Activated gamma-delta T cell (primary cell): ENCODE results near the gene TRIM44.

Experiments
- DNase-seq: peaks from one replicate; lab custom pipeline; 2025; lab: John Stamatoyannopoulos, UW

The TRIM44 gene

DNA sequence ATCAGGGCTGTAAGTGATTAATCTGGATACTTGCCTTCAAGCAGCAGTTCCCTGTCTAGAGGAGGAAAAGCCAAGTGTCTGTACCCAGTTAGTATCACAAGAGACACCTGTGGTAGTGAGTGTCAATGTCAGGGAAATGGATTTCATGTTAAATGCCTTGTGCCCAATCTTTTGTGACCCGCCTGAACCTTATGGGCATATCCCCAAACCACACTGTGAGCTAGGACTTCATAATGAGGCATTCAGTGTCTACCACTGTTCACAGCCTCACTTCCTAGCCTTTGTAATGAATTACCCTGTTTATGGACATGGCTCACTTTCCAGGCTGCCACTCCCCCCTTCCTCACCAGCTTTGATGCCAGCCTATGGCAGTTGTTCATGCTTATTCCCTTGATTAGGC lies 125.1 kb downstream of the TRIM44 start:
- DNase-seq, result no peak

DNA sequence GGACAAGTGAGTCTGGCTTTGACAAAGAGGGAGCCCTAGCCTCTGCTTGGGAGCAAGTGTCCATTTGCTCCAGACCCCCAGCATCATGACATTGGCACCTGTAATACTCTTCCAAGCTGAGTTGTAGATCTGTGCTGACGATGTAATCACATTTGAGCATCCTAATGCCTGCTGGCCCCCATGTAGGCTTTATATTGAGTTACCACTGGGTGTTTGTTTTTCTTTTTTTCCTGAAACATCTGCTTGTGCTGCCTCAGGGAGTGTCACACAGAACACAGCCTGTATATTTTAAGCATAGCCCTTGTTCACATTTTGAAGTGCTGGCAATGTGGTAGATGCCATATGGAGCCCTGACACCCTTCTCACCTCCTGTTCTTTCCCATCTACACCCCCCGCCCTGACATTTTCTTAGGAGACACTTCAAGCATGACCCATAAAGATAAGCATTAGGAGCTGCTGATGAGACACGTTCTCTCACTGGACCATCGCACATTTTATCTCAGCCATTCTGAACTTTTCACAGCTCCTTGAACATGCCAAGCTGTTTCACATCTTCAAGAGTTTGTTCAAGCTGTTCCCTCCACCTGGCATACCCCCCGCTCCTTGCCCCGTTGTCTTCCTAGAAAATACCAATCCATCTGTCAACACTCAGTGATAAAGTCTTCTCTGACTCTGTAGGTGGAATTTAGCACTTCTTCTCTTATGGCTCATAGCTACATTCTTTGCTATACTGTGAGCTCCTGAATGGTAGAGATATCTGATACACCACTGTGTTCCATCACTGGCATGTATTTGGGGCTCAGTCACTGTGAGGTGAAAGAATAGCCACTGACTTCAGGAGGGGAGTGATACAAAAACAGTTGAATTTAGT lies 128.7 kb downstream of the TRIM44 start:
- DNase-seq, result no peak

DNA sequence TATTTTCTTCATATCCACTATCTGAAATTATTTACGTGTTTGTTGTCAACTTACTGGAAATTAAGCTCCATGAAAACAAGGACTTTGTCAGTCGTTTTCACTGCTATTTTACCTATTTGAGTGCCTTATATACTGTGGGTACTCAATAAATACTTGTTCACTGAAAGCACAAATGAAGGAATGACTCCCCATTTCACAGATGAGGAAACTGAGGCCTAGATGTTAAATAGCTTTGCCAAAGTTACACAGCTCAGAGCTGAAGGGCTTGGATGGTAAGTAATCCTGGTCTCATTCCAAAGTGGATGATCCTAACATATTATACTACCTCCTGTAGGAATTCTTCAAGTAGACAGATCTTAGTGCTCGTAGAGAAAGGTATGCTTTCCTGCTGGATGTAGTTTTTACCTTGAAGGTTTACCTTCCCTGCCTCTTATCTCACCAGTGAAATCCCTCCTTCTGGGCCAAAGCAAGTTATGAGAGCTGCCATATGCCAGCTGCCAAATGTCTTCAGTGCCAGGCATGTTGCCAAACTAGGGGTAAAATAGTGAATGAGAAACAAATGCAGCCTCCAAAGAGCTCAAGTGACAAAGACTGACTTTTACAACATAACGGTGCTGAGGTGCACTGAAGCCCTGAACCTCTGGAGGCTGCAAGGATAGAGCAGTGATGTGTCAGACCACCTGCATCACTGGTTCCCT lies 129.7 kb downstream of the TRIM44 start:
- no peak for DNase-seq

DNA sequence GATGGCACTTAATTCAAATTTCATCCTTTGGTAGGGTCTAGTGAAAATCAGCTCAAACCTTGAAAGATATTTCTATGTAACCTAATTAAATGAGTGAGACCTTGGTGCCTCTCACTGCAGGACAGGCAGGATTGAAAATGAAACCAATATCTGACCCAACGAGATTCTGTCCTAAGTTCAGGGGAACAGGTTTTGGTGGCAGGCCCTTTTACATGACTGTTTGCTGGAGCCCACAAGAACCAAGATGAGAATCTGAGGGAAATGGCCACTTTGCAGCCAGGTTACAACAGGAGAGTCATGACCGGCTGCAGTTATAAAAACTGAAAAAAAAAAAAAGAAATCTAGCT lies 130.2 kb downstream of the TRIM44 start:
- no peak for DNase-seq

GRCh38 chr11:35794333-35794732 lies 131.8 kb downstream of the TRIM44 start:
- no peak for DNase-seq

GRCh38 chr11:35794850-35795249 lies 132.3 kb downstream of the TRIM44 start:
- no peak for DNase-seq

- no peak for DNase-seq
These were observed 134.0 kb downstream of the TRIM44 start for GRCh38 chr11:35796562-35796961.

DNA sequence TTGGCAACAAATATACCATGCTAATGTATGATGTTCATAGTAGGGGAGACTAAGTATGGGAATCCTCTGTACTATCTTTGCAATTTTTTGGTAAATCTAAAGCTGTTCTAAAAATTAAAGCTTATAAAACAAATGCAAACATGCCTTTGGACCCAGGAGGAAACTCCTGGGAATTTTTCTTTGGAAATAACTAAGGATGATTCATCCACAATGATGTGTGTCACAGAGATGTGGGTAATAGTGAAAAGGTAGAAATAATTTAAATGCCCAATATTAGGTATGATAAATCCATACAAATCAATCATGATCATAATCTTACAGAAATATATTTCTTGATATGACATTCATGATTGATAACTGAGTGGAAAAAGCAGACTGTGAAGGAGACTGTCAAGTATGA lies 135.8 kb downstream of the TRIM44 start:
- no peak for DNase-seq

DNA sequence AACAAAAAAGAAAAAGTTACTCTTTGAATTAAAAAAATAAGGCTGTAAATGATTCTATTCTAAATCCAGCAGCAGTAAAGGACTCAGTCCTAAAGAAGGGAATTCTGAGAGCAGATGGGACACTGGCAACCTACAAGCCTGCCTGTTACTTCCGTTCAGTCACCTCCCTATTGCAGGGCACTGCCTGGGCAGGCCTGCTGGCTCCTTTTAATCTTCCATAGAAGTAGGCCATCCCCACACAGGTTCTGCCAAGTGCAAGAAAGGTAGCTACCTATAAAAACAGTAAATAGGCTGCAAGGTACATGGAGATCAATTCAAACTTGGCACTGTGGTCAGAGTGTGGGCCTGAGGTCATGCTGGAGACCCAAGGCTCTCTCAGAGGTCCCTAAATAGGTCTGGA lies 136.4 kb downstream of the TRIM44 start:
- DNase-seq, result no peak

DNA sequence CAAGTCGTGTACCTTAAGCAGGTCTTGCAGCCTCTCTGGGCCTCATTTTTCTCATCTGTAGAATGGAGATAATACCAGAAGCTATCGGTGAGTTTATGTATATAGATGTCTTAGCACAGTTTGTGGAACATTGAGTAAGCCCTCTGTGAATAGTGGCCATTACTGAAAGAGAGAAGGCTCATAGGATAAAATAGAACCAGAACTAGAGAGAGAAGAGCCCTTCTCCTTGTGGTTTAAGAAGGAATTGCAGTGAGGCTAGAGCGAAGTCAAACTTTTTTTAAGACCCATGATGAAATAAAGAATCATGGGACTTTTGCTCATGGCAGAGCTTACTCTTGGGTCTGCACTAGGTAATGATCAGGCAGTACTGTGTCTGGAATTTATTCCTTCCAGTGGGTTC lies 137.1 kb downstream of the TRIM44 start:
- DNase-seq, result no peak

DNA sequence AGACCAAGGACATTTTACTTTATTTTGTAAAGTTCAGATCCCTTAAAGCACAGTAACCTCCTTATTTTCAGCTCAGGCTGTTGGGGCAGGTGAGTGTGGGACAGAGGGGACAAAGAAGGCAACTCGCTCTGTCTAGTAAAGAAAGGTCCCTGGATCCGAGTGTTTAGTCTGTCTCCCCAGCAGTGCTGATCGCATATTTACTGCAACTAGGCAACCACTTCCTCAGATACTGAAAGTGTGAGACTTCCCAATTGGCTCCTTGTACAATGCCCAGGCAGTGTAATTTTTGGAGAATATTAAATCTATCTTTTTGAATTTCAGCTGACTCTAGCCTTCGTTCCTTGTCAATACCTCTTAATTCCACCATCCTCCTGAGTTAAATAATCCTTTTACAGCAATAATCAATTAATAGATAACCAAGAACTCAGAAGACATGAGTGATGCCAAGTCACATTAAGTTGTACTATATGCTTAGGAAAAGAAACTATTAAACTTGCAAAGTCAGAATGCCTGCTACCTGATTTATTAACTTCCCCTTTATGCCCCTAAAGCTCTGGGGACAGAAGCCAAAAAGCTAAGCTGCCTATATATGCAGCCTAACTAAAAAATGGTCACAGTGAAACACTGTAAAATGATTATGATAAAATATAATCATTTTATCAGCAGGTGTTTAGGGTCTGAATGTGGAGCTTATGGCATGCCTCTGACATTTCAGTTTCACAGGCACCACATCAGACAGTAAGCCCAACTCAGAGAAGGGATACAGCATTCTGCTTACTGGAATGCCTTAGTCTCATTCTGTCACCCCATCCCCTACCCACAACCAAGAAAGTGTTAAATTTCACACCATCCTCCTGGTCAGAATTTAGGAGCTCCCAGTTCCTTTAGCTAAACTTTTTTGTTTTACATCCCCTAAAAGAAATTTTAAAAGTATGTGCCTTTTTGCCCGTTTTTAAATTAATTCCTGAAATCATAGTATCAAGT lies 138.7 kb downstream of the TRIM44 start:
- DNase-seq, result no peak

- no peak for DNase-seq
These were observed 139.6 kb downstream of the TRIM44 start for GRCh38 chr11:35802221-35802620.

GRCh38 chr11:35802672-35803071 lies 140.1 kb downstream of the TRIM44 start:
- no peak for DNase-seq

GRCh38 chr11:35803115-35803514 lies 140.5 kb downstream of the TRIM44 start:
- DNase-seq, result no peak

DNA sequence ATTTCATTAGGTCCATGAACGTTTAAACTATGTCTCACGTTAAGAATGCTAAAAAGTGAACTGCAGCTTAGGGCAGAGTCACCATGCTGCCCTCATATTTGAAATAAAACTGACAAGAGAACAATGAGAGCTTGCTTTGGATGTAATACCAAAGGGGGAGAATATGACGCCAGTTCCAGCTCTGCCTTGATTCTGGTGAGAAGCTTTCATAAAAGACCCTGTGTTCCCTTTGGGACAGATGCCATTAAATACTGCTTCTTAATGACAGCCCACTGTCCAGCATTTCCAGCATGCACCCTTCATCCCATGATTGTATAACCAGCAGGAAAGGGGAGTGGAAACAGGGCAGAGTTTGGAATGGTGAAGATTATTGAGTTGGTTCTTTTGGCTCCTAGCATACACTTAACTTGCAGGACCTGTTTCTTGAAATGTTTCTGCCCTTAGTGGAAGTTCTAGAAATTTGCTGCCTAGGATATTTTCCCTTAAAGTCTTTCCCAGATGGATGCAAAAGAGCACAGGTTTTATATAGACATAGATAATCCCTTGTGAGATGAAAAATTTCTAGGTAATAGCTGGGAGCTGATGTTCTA lies 142.0 kb downstream of the TRIM44 start:
- no peak for DNase-seq

GRCh38 chr11:35809561-35809960 lies 147.0 kb downstream of the TRIM44 start:
- no peak for DNase-seq

- DNase-seq, result no peak
These were observed 147.6 kb downstream of the TRIM44 start for GRCh38 chr11:35810045-35810645.

GRCh38 chr11:35811783-35812182 lies 149.2 kb downstream of the TRIM44 start:
- no peak for DNase-seq

DNA sequence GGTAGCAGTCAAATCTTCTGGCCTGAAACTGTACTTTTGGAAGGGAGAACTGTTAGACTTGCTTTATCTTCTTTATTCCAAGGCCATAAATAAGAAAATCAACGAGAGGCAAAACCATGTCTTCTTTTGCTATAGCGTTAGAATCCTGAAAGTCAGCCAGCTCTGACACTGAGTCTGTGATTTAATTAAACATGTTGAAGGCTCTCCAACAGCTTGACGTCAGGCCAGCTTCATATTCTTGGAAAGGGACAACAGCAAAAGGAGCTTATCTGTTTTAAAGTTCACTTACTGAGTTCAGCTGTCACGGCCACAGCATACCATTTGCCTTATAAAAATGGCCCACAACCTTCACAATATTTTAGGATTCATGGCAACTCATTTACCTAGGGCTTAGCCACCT lies 150.3 kb downstream of the TRIM44 start:
- no peak for DNase-seq

DNA sequence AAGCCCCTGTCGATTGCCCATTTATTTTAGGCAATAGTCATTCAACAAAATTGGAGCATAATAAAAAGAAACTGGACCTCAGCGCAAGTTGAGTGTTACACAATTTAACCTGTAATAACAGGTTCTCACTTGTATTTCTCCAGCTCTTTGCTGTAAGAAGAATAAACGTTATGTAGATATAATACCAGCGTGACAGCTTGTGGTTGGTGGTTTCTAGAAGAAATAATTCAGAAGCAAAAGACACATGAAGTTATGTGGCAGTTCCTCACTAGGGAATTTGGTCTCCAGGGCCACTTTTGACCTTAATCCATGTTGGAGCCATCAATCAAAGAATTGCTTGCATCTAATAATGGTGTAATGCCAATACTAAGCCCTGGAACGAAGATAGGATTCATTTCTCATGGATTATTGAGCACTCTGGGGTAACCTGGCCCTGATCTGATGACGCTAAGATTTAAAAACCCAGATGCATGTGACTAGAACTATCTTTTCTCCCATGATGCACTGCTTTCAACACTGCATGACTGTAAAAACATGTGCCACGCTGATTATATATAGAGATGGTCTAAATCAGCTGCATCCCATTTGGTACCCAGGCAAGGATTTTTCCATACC lies 151.6 kb downstream of the TRIM44 start:
- DNase-seq, result no peak

GRCh38 chr11:35814720-35815305 lies 152.2 kb downstream of the TRIM44 start:
- no peak for DNase-seq
